ENCODE data around the gene NOC4L.
A peak's percentile ranks its signal among the peaks of the same experiment; 100 is the strongest.
"Not testable (repeated sequence)": the region's sequence is repeated elsewhere in the genome, so short reads cannot be mapped to it uniquely, and the experiment has no call there.

Gene NOC4L

GRCh38 chr12:132144115-132144809 is at the start of gene NOC4L, which contains the start of gene DDX51:
Gene NOC4L, plus strand, starts transcription at chr12:132144457. Its CDS starts 32 bp downstream, at chr12:132144489.
Gene DDX51, minus strand, starts transcription at chr12:132144319. Its CDS starts 23 bp downstream, at chr12:132144296.
- peak; percentile 93 for DNase-seq (ENCODE audit: low spot score)

GRCh38 chr12:132095520-132096409 is 48.5 kb upstream of the NOC4L start:
- DNase-seq (ENCODE audit: low spot score) = no peak

GRCh38 chr12:132099739-132100138 is 44.5 kb upstream of the NOC4L start:
- DNase-seq (ENCODE audit: low spot score) = no peak

- DNase-seq (ENCODE audit: low spot score) = no peak
Observed at GRCh38 chr12:132100306-132101065, 43.8 kb upstream of the NOC4L start.

GRCh38 chr12:132102297-132102696 is 42.0 kb upstream of the NOC4L start:
- DNase-seq (ENCODE audit: low spot score) = no peak

GRCh38 chr12:132103072-132103471 is 41.2 kb upstream of the NOC4L start:
- not testable (repeated sequence) for DNase-seq (ENCODE audit: low spot score)

GRCh38 chr12:132103542-132104308 is 40.5 kb upstream of the NOC4L start:
- no peak for DNase-seq (ENCODE audit: low spot score)

- no peak for DNase-seq (ENCODE audit: low spot score)
Observed at GRCh38 chr12:132105467-132105866, 38.8 kb upstream of the NOC4L start.

GRCh38 chr12:132106921-132107320 is 37.3 kb upstream of the NOC4L start:
- no peak for DNase-seq (ENCODE audit: low spot score)

- no peak for DNase-seq (ENCODE audit: low spot score)
Observed at GRCh38 chr12:132108211-132108832, 35.9 kb upstream of the NOC4L start.

- DNase-seq (ENCODE audit: low spot score) = no peak
Observed at GRCh38 chr12:132109741-132110140, 34.5 kb upstream of the NOC4L start.

GRCh38 chr12:132110677-132111076 is 33.6 kb upstream of the NOC4L start:
- no peak for DNase-seq (ENCODE audit: low spot score)

GRCh38 chr12:132111654-132112304 is 32.5 kb upstream of the NOC4L start:
- no peak for DNase-seq (ENCODE audit: low spot score)

- DNase-seq (ENCODE audit: low spot score) = no peak
Observed at GRCh38 chr12:132114667-132115066, 29.6 kb upstream of the NOC4L start.

GRCh38 chr12:132115500-132115899 is 28.8 kb upstream of the NOC4L start:
- no peak for DNase-seq (ENCODE audit: low spot score)

- no peak for DNase-seq (ENCODE audit: low spot score)
Observed at GRCh38 chr12:132116709-132117557, 27.3 kb upstream of the NOC4L start.

- no peak for DNase-seq (ENCODE audit: low spot score)
Observed at GRCh38 chr12:132117558-132117875, 26.7 kb upstream of the NOC4L start.

GRCh38 chr12:132118876-132119275 is 25.4 kb upstream of the NOC4L start:
- DNase-seq (ENCODE audit: low spot score) = no peak

GRCh38 chr12:132121283-132121682 is 23.0 kb upstream of the NOC4L start:
- DNase-seq (ENCODE audit: low spot score) = no peak
